Measurements from ENCODE around the gene TTBK1.

Gene TTBK1

GRCh38 chr6:43242908-43243663 lies at the start of gene TTBK1:
TTBK1 (plus strand) TSS chr6:43243481; CDS start chr6:43246661, 3,180 bp downstream.
- peak; percentile 16 to 24 for DNase-seq

GRCh38 chr6:43193929-43194328 lies 49.4 kb upstream of the TTBK1 start:
- no peak for DNase-seq

DNA sequence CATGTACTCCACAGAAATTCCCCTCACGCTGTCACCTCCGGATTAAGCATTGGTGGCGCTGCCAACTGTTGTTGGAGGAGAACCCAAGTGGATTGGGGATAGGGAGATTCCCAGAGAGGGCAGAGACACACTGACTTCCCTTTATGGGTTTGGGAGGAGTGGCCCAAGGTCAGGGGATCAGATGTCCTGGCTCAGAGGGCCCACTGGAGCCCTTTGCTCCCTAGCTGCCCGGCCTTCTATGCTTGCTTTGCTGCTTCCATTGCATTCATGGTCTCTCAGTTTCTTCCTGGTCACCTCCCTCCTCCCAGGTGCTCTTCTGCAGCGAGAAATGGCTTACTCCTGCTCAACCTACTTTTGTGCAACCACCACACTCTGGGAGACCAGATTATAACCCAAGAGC lies 46.9 kb upstream of the TTBK1 start:
- no peak for DNase-seq

- no peak for DNase-seq
These were observed 43.4 kb upstream of the TTBK1 start for GRCh38 chr6:43199912-43200311.

DNA sequence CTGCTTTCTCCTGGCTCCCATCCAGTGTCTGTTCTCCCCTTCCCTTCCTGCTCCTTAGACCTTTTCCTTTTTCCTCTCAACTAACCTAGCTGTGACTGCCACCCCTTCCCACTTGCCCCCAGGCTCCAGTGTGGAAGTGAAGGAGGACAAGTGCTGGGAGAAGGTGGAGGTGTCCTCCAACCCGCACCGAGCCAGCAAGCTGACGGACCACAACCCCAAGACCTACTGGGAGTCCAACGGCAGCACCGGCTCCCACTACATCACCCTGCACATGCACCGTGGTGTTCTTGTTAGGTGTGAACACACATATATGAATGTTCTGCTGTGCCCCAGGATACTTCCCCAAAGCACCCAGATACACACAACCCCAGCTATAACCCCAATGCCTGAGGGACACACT lies 42.7 kb upstream of the TTBK1 start:
- no peak for DNase-seq

- DNase-seq = no peak
These were observed 40.8 kb upstream of the TTBK1 start for GRCh38 chr6:43202451-43202850.

DNA sequence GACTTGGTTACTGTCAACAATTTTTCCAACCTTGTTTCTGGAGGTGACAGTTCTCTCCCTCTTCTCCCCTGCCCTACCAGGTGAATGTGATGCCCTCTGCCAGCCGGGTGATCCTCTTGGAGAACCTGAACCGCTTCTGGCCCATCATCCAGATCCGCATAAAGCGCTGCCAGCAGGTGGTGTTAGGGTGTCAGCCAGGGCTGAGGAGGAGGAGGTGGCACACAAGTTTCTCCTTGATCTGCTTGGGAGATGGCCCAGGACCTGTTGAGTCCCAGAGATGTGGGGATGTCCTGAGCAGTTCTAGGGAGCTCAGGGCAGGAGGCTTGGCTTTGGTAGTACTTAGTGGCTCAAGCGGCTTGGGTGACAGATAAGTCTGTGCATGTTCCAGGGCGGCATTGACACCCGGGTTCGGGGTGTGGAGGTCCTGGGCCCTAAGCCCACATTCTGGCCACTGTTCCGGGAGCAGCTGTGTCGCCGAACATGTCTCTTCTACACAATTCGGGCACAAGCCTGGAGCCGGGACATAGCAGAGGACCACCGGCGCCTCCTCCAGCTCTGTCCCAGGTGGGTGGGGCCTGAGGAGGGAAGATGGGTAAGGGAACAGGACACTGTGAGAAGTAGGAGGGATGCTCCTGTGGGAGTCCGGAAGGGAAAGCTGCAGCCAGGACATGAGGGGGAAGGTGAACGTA lies 40.1 kb upstream of the TTBK1 start:
- DNase-seq = no peak

- no peak for DNase-seq
These were observed 39.6 kb upstream of the TTBK1 start for GRCh38 chr6:43203718-43204095.

DNA sequence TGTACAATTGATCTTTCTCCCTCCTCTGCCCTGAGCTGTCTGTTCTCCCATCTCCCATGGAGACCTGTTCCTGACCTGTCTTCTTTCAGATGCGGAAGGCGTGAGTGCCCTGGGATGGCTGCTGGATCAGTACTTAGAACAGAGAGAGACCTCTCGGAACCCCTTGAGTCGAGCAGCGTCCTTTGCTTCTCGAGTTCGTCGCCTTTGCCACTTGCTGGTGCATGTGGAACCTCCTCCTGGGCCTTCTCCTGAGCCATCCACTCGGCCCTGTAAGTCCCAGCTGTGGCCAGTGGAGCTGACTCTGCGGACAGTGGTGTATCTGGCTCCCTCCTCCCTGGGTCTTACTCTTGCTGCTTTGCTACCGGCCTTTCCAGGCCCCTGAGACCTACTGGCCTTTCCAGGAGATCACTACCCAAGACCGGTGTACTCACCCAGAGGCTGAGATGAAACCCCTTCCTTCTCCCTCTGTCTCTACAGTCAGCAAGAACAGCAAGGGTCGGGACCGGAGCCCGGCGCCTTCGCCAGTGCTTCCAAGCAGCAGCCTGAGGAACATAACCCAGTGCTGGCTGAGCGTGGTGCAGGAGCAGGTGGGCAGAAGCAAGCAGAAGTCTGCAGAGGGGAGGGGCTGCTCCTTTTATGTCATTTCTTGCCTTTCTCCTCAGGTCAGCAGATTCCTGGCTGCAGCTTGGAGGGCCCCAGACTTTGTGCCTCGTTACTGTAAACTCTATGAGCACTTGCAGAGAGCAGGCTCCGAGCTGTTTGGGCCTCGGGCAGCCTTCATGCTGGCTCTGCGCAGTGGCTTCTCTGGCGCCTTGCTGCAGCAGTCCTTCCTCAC lies 38.8 kb upstream of the TTBK1 start:
- no peak for DNase-seq

GRCh38 chr6:43205849-43206248 lies 37.4 kb upstream of the TTBK1 start:
- DNase-seq = no peak

GRCh38 chr6:43207286-43207685 lies 36.0 kb upstream of the TTBK1 start:
- no peak for DNase-seq

- DNase-seq = no peak
These were observed 31.3 kb upstream of the TTBK1 start for GRCh38 chr6:43211955-43212354.

- no peak for DNase-seq
These were observed 29.9 kb upstream of the TTBK1 start for GRCh38 chr6:43213431-43213830.

- DNase-seq = no peak
These were observed 28.2 kb upstream of the TTBK1 start for GRCh38 chr6:43215066-43215465.

DNA sequence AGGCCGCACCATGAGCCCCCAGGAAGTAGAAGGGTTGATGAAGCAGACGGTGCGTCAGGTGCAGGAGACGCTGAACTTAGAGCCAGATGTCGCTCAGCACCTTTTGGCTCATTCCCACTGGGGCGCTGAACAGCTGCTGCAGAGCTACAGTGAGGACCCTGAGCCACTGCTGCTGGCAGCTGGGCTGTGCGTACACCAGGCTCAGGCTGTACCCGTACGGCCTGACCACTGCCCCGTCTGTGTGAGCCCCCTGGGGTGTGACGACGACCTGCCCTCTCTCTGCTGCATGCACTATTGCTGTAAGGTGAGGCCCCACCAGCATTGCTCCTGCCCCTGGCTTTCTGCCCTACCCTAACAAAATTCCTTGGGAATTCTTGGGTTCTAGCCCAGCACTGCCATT lies 27.1 kb upstream of the TTBK1 start:
- no peak for DNase-seq

DNA sequence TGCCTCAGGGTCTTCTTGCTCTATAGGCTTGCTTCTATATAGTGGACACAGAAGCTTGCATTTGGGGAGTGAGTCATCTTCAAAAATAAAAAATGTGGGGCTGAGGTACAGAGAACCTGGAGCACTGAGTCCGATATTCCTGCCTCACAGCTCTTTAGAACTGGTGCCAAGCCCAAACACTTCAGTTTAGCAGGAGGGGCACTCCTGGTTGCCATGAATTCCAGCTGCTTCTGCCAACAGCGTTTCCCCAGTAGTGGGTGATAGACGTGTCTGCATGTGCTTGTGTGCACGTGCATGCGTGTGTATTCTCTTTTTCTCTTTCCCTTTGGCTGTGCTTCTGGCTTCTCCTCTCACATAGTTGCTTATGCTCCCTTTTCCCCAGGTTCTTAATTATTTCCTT lies 25.9 kb upstream of the TTBK1 start:
- DNase-seq = no peak

DNA sequence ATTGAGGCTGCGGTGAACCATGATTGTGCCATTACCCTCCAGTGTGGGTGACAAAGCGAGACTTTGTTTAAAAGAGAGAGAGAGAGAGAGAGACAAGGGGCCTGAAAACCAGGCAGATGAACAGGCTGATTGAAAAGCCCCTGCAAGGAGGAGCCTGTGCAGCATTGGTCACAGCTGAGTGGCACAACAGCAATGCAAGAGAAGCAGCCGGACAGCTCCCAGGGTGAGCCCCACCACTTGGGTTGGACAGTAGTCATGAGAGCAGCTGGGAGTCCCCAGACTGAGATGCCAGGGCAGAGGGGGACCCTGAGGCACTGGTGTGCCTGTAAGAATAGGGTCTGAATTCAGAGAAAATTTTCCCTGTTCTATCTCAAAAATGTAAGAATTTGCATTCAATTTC lies 24.2 kb upstream of the TTBK1 start:
- DNase-seq = no peak

GRCh38 chr6:43219814-43220213 lies 23.5 kb upstream of the TTBK1 start:
- no peak for DNase-seq

- DNase-seq = no peak
These were observed 22.8 kb upstream of the TTBK1 start for GRCh38 chr6:43220439-43220951.

GRCh38 chr6:43221046-43221972 lies 22.0 kb upstream of the TTBK1 start:
- peak; percentile 1 to 7 for DNase-seq

GRCh38 chr6:43222418-43223059 lies 20.7 kb upstream of the TTBK1 start:
- no peak for DNase-seq

DNA sequence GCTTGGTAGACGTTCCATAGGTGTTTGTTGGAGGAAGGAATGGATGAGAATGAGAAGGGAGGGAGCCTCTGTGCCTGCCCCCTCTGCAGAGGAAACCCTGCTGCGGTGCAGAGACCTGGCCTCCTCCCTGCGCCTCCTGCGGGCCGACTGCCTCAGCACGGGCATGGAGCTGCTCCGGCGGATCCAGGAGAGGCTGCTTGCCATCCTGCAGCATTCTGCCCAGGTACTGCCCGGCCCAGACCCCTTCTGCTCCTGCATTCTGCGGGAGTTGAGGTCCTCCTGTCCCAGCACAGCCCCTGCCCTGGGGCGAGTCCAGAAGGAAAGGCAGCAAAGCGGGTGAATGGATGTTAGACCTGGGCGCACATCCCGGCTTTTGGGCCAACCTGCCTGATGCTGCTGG lies 20.1 kb upstream of the TTBK1 start:
- DNase-seq = no peak
